Measurements from ENCODE around the gene MYL9.

Gene MYL9

DNA sequence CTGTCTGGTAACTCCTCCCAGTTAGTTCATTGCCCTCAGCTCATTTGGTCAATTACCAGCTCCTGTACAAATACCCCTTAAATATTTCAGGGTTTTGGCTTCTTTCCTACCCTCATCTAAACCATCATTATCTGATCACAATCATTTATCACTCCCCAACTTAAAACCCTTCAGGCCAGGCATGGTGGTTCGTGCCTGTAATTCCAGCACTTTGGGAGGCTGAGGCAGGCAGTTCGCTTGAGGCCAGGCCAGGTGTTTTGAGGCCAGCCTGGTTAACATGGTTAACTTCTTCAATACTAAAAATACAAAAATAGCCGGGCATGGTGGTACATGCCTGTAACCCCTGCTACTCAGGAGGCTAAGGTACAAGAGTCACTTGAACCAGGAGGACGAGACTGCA, 41.5 kb downstream of the MYL9 start:
- DNase-seq (ENCODE audit: low read depth in 3 of 3) = no peak

DNA sequence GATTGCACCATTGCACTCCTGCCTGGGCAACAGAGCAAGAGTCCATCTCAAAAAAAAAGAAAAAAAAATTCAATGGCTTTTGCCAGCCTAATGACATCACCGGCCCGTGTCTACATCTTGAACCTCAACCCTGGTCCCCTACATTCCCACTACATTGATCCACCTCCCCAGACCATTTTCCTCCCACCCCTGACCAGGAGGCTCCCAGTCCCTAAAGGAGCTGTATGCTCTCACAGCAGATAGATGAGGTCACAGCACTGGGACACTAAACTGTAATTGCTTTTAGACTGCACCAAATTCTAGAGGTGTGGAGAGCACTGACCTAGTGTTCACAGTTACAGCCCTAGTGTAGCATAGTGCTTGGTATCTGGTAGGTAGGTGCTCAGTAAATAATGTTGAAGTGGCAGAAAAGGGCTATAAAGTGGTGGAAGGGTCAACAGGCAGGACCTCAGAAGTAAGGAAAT, 42.7 kb downstream of the MYL9 start:
- DNase-seq (ENCODE audit: low read depth in 3 of 3) = no peak

DNA sequence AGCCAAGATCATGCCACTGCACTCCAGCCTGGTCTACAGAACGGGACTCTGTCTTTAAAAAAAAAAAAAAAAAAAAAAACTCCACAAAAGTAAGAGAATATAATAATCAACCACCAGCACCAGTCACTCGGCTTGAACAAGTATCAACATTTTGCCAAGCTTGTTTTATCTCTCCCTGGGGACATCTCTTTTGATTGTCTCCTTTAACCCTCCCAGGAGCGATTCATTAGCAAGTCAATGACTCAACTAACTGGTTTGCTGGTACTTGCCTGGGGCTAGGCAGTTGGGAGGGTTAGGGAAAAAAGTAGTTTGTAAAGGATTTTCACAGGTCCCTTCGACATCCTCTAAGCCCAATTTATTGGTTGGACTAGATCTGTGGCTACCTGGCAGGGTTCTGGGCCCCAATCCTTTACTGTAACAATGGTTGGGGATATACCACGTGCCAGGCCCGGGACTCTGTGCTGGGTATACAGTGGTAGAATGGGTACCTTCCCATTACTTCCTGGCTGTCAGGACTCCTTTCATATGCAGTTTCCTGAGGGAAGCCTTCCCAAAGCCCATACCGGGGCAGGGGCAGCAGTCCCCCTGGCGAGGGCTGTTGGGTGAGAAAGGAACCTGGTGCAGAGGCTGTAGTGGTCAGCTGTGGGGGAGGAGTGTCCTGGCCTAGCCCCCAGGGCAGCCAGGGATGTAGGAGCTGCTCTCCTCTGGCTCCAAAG, 44.2 kb downstream of the MYL9 start:
- DNase-seq (ENCODE audit: low read depth in 3 of 3) = no peak

DNA sequence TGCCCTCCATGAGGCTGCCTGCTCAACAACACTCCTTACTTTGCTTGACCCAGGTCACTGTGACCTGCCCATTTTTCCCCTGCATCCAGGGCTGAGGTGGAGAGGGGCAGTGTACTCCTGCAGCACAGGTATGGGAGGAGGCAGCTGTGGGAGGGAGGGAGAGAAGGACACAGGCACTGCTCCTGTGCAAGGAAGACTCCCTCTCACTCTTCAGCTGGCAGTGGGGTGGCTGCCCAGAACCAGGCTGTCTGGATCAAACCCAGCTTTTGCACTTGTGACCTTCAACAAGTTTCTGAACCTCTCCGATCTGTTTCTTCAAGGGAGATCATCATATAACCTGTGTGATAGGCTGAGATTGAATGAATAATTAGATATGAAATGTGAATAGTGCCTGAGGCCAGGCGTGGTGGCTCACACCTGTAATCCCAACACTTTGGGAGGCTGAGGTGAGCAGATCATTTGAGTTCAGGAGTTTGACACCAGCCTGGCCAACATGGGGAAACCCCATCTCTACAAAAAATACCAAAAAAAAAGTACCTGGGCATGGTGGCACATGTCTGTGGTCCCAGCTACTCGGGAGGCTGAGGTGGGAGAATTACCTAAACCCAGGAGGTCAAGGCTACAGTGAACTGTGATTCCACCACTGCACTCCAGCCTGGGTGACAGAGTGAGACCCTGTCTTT, 46.2 kb downstream of the MYL9 start:
- DNase-seq (ENCODE audit: low read depth in 3 of 3) = no peak

DNA sequence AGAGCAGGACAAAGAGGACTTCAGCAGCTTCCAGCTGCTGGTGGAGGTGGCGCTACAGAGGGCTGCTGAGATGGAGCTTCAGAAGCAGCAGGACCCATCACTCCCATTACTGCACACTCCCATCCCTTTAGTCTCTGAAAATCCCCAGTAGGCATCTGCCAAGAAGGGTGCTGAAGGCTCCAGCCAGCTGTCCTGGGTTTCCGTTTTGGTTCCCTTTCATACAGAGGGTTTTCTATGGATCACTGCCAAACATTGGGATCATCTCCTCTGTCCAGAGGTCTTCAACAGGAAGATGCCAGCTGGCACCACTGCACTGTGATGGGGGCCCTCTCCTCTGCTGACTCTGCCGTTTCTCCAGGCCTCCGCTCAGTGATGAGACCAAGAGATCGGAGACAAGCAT, 50.0 kb downstream of the MYL9 start:
- no peak for DNase-seq (ENCODE audit: low read depth in 3 of 3)

DNA sequence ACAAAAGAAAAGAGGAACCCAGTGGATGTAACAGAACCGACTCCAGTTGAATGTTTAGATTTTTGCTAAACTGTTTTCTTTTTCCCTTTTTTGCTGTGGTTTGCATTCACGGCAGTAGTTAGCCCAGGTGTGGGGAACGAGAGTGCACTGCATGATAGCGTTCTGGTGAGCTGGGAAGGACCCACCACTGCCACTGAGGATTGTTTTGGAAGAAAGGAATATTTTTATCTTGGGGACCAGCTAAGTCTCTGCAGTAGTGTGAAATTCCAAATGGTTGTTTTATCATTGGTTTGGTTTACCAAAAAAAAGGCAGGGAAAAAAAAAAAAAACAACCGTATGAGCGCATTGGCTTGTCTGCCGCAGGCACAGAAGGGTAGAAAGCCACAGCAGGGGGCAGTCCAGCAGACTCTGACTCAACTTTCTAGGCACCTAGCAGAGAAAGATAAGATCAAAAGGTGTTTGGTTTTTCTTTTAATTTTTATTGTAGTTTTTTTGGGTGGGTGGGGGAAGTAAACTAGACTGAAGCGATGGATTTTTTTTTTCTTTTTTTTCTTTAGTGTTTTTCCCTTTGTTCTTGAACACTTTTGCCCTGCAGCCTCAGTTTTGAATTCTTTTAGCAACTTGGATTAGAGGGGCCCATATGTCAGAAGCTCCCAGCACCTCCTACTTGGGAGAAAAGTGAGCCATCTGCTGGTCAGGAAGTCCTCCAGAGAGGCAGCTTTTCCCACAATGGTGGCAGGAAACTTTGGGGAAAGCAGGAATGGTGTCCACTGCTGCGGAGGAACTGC, 50.7 kb downstream of the MYL9 start:
- DNase-seq (ENCODE audit: low read depth in 3 of 3) = no peak

DNA sequence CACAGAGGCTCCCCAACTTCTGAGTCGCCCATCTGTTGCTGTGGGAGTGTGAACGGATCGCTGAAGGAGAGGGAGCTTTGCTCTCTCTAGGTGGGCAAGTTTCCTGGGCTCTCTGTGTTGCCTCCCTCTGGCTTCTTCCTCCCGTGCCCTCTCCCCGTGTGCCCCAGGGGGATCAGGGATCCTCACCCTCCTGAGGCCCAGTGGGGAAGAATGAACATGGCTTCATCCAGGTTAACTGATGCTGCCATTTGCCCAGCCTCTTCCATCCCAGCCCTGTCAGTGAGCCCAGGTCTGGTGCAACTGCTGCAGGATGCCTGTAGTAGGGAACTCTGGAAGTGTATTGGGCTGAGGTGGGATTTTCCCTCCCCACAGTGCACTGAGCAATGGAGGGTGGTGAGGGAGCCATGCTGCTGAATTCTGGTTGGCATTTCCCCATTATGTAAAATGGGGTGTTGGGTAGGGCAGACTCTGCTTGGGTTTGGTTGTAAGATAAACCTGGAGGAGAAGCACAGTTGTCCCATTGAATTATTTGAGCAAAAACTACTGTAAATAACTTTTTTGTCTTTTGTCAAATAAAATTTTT, 52.1 kb downstream of the MYL9 start:
- no peak for DNase-seq (ENCODE audit: low read depth in 3 of 3)

DNA sequence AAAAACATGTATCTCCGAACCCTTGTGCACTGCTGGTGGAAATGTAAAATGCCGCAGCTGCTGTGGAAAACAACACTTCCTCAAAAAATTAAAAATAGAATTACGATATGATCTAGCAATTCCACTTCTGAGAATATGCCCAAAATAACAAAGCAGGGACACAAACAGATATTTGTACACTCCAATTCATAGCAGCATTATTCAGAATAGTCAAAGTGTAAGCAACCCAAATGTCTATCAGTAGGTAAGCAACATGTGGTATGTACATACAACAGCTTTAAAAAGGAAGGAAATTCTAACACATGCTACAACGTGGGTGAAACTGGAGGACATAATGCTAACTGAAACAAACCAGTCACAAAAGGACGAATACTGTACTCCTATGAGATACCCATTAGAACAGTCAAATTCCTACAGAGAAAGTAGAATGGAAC, 58.6 kb downstream of the MYL9 start:
- no peak for DNase-seq (ENCODE audit: low read depth in 3 of 3)
